K562 (cell line): ENCODE data around the gene ALAS2. TPM values are rescaled to one million over a fixed set of nuclear protein-coding genes. Genes with fewer than 3 reads are reported as not detected.

Source experiments
- ATAC-seq: fragments of 200-7000 bp; cut with Tn5 transposase; 3 replicates; pipeline ENCODE4 v1.9.1; 2020; ENCODE audit warnings: moderate library complexity
- BruUV-seq: library from RNA; stranded (reverse); fragments of 400-500 nt; replicated peaks from 2 replicates; lab custom pipeline; 2021; lab: Mats Ljungman, UMichigan
- CTCF ChIA-PET: fragments of 300-600 bp; formaldehyde crosslinking; extraction: SDS; loops from one replicate; lab custom pipeline; 2021; ENCODE audit warnings: low intra/inter-chr PET ratio; lab: Yijun Ruan, JAX
- POLR2A ChIA-PET: fragments of 300-600, 350-650 bp; sonication (Branson Sonifier 250); formaldehyde crosslinking; extraction: SDS; loops from one replicate; lab custom pipeline; 2021; ENCODE audit warnings: antibody characterized with exemption, inconsistent platforms; lab: Yijun Ruan, JAX
- DNase-seq, 4 experiments: peaks; one replicate each; pipeline versions ENCODE4 v3.0.0 to v3.0.0-alpha.2; 2011 to 2018; ENCODE audit warnings: low spot score in 3 of 4, mixed read lengths in 3 of 4; ENCODE audit errors: extremely low read depth in 1 of 4
- FAIRE-seq: peaks from 2 replicates; lab custom pipeline; 2011; peaks lifted over from hg19 to GRCh38; lab: Jason Lieb, UNC
- H2AFZ ChIP-seq: 2 replicates; pipeline ENCODE4 v1.6.0; 2011; ENCODE audit warnings: low read depth, low read length, control low read depth, inconsistent platforms
- H3K27ac ChIP-seq: fragments of 200-600 bp; 3 replicates; pipeline ENCODE4 v1.8.0; 2011; ENCODE audit warnings: low read depth, mild to moderate bottlenecking, control low read depth, inconsistent platforms, low read length, moderate library complexity, mixed read lengths; ENCODE audit errors: extremely low read depth
- H3K27me3 ChIP-seq, 2 experiments: fragments of 300-600 bp in 1 of 2; 2 replicates in 1 of 2; 3 replicates in 1 of 2; pipeline versions ENCODE4 v1.6.0 to v1.8.0; 2011; ENCODE audit warnings: inconsistent platforms in 2 of 2, low read length in 2 of 2, mild to moderate bottlenecking in 1 of 2, mixed read lengths in 1 of 2, moderate library complexity in 1 of 2; ENCODE audit not compliant: control insufficient read depth in 2 of 2, insufficient read depth in 2 of 2
- H3K36me3 ChIP-seq: fragments of 300-600 bp; 3 replicates; pipeline ENCODE4 v1.8.0; 2011; ENCODE audit warnings: mild to moderate bottlenecking, low read length, inconsistent platforms; ENCODE audit not compliant: control insufficient read depth, insufficient read depth
- H3K4me1 ChIP-seq, 2 experiments: fragments of 200-600 bp in 1 of 2; replicated peaks in 1 of 2; 2 replicates in 1 of 2; 3 replicates in 1 of 2; pipeline versions ENCODE4 v1.5.1 to v1.8.0; 2011; ENCODE audit warnings: inconsistent platforms in 2 of 2, low read length in 2 of 2, mild to moderate bottlenecking in 1 of 2, mixed read lengths in 1 of 2, moderate library complexity in 1 of 2; ENCODE audit not compliant: control insufficient read depth in 2 of 2, insufficient read depth in 2 of 2
- H3K4me2 ChIP-seq: 2 replicates; pipeline ENCODE4 v1.6.1; 2011; ENCODE audit warnings: low read length, control low read depth, inconsistent platforms, mixed read lengths; ENCODE audit not compliant: insufficient read depth
- H3K4me3 ChIP-seq: fragments of 200-600 bp; sonication (generic), shearing (Covaris generic); 2 replicates; pipeline ENCODE4 v1.5.1; 2016; ENCODE audit warnings: control low read depth, inconsistent platforms
- H3K79me2 ChIP-seq: fragments of 200-600 bp; 3 replicates; pipeline ENCODE4 v1.8.0; 2011; ENCODE audit warnings: low read length, inconsistent platforms; ENCODE audit not compliant: control insufficient read depth, insufficient read depth
- H3K9ac ChIP-seq, 2 experiments: 2 replicates each; pipeline versions ENCODE4 v1.6.0 to v1.6.1; 2011; ENCODE audit warnings: low read depth in 2 of 2, low read length in 2 of 2, control low read depth in 1 of 2, inconsistent platforms in 1 of 2, mild to moderate bottlenecking in 1 of 2, mixed read lengths in 1 of 2; ENCODE audit not compliant: insufficient read depth in 1 of 2
- H3K9me1 ChIP-seq: one replicate; pipeline ENCODE4 v1.6.0; 2011; ENCODE audit warnings: inconsistent platforms, mild to moderate bottlenecking, low read length, moderate library complexity; ENCODE audit not compliant: control insufficient read depth, insufficient read depth
- H3K9me3 ChIP-seq: replicated peaks from 2 replicates; pipeline ENCODE4 v1.5.1; 2011; ENCODE audit warnings: low read depth, low read length, inconsistent platforms; ENCODE audit not compliant: control insufficient read depth, insufficient read depth
- H4K20me1 ChIP-seq: replicated peaks from 2 replicates; pipeline ENCODE4 v1.6.1; 2011; ENCODE audit warnings: low read length, inconsistent platforms, mixed read lengths; ENCODE audit not compliant: control insufficient read depth, insufficient read depth
- CREB1 ChIP-seq, 2 experiments: sonication (generic) in 1 of 2; formaldehyde crosslinking in 1 of 2; IDR thresholded peaks; 2 replicates each; pipeline versions ENCODE4 v1.6.1 to v1.8.0; 2012 to 2022; ENCODE audit warnings: inconsistent platforms in 1 of 2, mild to moderate bottlenecking in 1 of 2, missing genetic modification reagents in 1 of 2, moderate library complexity in 1 of 2
- EGR1 ChIP-seq: fragments of 450-650 bp; conservative IDR thresholded peaks from 2 replicates; pipeline ENCODE4 v1.6.1; 2017; ENCODE audit warnings: mild to moderate bottlenecking
- ELF2 ChIP-seq: fragments of 250-450 bp; sonication (Bioruptor Pico); IDR thresholded peaks from 2 replicates; pipeline ENCODE4 v1.5.0; 2021; ENCODE audit warnings: mild to moderate bottlenecking
- GATAD2A ChIP-seq: fragments of 450-650 bp; IDR thresholded peaks from 2 replicates; pipeline ENCODE4 v1.6.1; 2017
- NFIX ChIP-seq: fragments of 250-450 bp; sonication (Bioruptor Pico); IDR thresholded peaks from 2 replicates; pipeline ENCODE4 v1.4.0; 2020; ENCODE audit warnings: low read depth, mild to moderate bottlenecking, moderate library complexity
- RNF2 ChIP-seq: sonication (generic); IDR thresholded peaks from 2 replicates; pipeline ENCODE4 v1.6.1; 2016
- SIN3B ChIP-seq: fragments of 450-650 bp; IDR thresholded peaks from 2 replicates; pipeline ENCODE4 v1.6.1; 2017; ENCODE audit warnings: low read depth, mild to moderate bottlenecking, moderate library complexity
- TCF3 ChIP-seq: sonication (generic); formaldehyde crosslinking; IDR thresholded peaks from 2 replicates; pipeline ENCODE4 v1.4.0; 2020; ENCODE audit warnings: mild to moderate bottlenecking, missing genetic modification reagents
- TEAD4 ChIP-seq, 2 experiments: sonication (generic) in 1 of 2; formaldehyde crosslinking in 1 of 2; IDR thresholded peaks; 2 replicates each; pipeline versions ENCODE4 v1.6.1 to v1.8.0; 2012 to 2022; ENCODE audit warnings: borderline replicate concordance in 1 of 2, inconsistent platforms in 1 of 2, low read length in 1 of 2, mild to moderate bottlenecking in 1 of 2, missing genetic modification reagents in 1 of 2
- ZBTB7A ChIP-seq: IDR thresholded peaks from 2 replicates; pipeline ENCODE4 v1.6.1; 2011; ENCODE audit warnings: low read depth, mild to moderate bottlenecking, low read length, moderate library complexity, borderline replicate concordance; ENCODE audit not compliant: control insufficient read depth
- ZFPM2 ChIP-seq: fragments of 250-450 bp; sonication (Bioruptor Pico); IDR thresholded peaks from 2 replicates; pipeline ENCODE4 v1.5.1; 2022; ENCODE audit warnings: mild to moderate bottlenecking
- ZNF24 ChIP-seq: fragments of 450-650 bp; IDR thresholded peaks from 2 replicates; pipeline ENCODE4 v1.6.1; 2016
- ZNF445 ChIP-seq: fragments of 250-450 bp; sonication (Bioruptor Pico); IDR thresholded peaks from 2 replicates; pipeline ENCODE4 v1.4.0; 2020; ENCODE audit warnings: low read depth, mild to moderate bottlenecking, moderate library complexity
- WGBS: fragments of 100-300 bp; shearing (Covaris generic); methylation state at CpG from one replicate; pipeline ENCODE4 v1.1.6; 2016; ENCODE audit warnings: low coverage, mixed read lengths; ENCODE audit not compliant: insufficient coverage; ENCODE audit errors: missing lambda C conversion rate; 5-methylcytosine and 5-hydroxymethylcytosine counted together
- in situ Hi-C: fragments of 300-500 bp; cut with MboI; formaldehyde crosslinking; loops from 4 replicates; pipeline ENCODE4 v1.15.0; 2018; ENCODE audit warnings: inconsistent platforms, mixed read lengths
- intact Hi-C: fragments of 100-400 bp; cut with micrococcal nuclease; formaldehyde crosslinking; loops from 2 replicates; pipeline ENCODE4 v1.14.2; 2022
- polyA plus RNA-seq, 8 experiments: library from polyadenylated mRNA; depleted of rRNA in 4 of 8; stranded (reverse) in 5 of 8; unstranded in 3 of 8; fragments of >200 nt; fragmentation: Nextera tagmentation in 2 of 8; fragmentation: Illumina TruSeq in 1 of 8; extraction: Ambion mirVana in 2 of 8; extraction: Trizol in 1 of 8; gene quantifications; 2 replicates each; pipeline versions ENCODE4 v1.2.1 to v1.2.3, GENCODE V29; 2011 to 2014; ENCODE audit warnings: inconsistent platforms in 1 of 8, missing spikeins in 1 of 8
- total RNA-seq, 7 experiments: library from RNA; depleted of rRNA in 6 of 7; stranded (reverse); fragments of >200 nt in 6 of 7; fragmentation: Illumina TruSeq in 2 of 7; extraction: Trizol in 2 of 7; gene quantifications; 2 replicates each; pipeline versions ENCODE4 v1.2.1 to v1.2.3, GENCODE V29; 2011 to 2021; ENCODE audit warnings: low replicate concordance in 1 of 7
- TF ChIP-seq, protein P1 (sequence below): fragments of 450-650 bp; formaldehyde crosslinking; IDR thresholded peaks from 2 replicates; pipeline ENCODE4 v1.4.0; 2020; ENCODE audit warnings: mild to moderate bottlenecking, moderate library complexity
- TF ChIP-seq, protein P2 (sequence below): fragments of 450-650 bp; IDR thresholded peaks from 2 replicates; pipeline ENCODE4 v1.6.1; 2016; ENCODE audit warnings: borderline replicate concordance
- TF ChIP-seq, protein P3 (sequence below): fragments of 450-650 bp; formaldehyde crosslinking; IDR thresholded peaks from 2 replicates; pipeline ENCODE4 v1.4.0; 2022; ENCODE audit warnings: missing genetic modification characterization
- TF ChIP-seq, protein P4 (sequence below), 2 experiments: fragments of 450-650 bp; conservative IDR thresholded peaks; 2 replicates each; pipeline ENCODE4 v1.6.1; 2017; ENCODE audit warnings: mild to moderate bottlenecking in 2 of 2, moderate library complexity in 2 of 2

Gene ALAS2
- total and polyA plus RNA-seq, 9 of the 15 experiments (the other 6 are each of a cell fraction or from before 2014, with no cell fraction given), result 14.6 to 101 (median 33.4) TPM

DNA sequence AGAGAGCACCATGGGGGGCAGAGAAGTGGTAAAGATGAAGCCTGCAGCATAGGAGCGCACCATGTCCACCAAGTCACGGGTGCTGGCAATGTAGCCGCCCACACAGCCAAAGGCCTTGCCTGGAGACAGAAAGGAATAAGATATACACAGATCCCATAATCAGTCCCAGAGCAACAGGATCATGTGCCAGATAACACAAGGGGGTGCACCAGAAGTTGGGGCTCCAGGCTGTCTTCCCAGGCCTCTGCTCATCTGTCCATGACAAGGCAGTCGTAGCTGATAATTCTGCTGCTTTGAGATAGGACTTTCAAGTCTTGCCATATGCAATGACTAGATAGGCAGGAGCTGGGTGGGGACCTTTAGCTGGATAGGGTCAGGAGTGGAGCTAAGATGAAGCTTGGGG, 15.9 kb downstream of the ALAS2 start:
- Histone ChIP-seq H3K36me3 (peaks cover 2% of the 10 kb centered on the region; the same call in 1 of the 3 replicates), H3K9me1 (no peaks in the 10 kb centered on the region), H3K79me2 (no peaks in the 10 kb centered on the region), H3K9ac (peak overlapping the region in 1 of 2 experiments; percentile 42; a peak in 1 of 4 replicates), H4K20me1 (0 out of 2 replicates have a peak, but pooled peaks cover 2% of the 10 kb centered on the region), H3K9me3 (no peaks in the 10 kb centered on the region), H3K4me1 (peaks cover 11 to 17% of the 10 kb centered on the region in 2 experiments), H3K4me2 (peak overlapping the region; percentile 50), H3K27me3 (no peaks in the 10 kb centered on the region), H2AFZ (no peak overlapping the region), H3K27ac (peak overlapping the region; percentile 67; the same call in 2 of the 3 replicates), H3K4me3 (no peak overlapping the region)
- in situ Hi-C loops (no loop called here), intact Hi-C loops (loop anchor here (1.0 kb wide), 1 partner anchor 13 kb away; no protein-coding TSS in a partner anchor)
- POLR2A ChIA-PET, result interaction anchor here (0.6 to 2.4 kb wide), 7 partner anchors 9 to 1133 kb away, joined by 3 to 18 read pairs (median 4); partner anchors contain the start of gene APEX2
- 0% methylated on average over 1 of the region's 4 CpGs for WGBS
- BruUV-seq, result no TSS peak
- FAIRE-seq (peak; percentile 99), DNase-seq (peak; percentile 87 to 91 (median 89)), ATAC-seq (peak; percentile 92)
- CTCF ChIA-PET, result no interaction called here
- peak; percentile 91 for TF ChIP-seq RNF2
- TF ChIP-seq, protein P1, sequence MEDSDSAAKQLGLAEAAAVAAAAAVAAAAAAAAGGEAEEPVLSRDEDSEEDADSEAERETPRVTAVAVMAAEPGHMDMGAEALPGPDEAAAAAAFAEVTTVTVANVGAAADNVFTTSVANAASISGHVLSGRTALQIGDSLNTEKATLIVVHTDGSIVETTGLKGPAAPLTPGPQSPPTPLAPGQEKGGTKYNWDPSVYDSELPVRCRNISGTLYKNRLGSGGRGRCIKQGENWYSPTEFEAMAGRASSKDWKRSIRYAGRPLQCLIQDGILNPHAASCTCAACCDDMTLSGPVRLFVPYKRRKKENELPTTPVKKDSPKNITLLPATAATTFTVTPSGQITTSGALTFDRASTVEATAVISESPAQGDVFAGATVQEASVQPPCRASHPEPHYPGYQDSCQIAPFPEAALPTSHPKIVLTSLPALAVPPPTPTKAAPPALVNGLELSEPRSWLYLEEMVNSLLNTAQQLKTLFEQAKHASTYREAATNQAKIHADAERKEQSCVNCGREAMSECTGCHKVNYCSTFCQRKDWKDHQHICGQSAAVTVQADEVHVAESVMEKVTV (CRISPR knock-in tag), result no peak
- TF ChIP-seq TEAD4 (IDR thresholded peaks at IDR 0.05; ENCODE audit: low read length), result peak; percentile 99
- no peak for TF ChIP-seq TEAD4 (CRISPR knock-in tag; IDR thresholded peaks at IDR 0.05; ENCODE audit: borderline replicate concordance)
- no peak for TF ChIP-seq ZBTB7A
- peak; percentile 97 for TF ChIP-seq TCF3 (CRISPR knock-in tag)
- no peak for TF ChIP-seq ZNF24
- no peak for TF ChIP-seq SIN3B
- TF ChIP-seq ELF2 (CRISPR knock-in tag), result no peak
- TF ChIP-seq, protein P2, sequence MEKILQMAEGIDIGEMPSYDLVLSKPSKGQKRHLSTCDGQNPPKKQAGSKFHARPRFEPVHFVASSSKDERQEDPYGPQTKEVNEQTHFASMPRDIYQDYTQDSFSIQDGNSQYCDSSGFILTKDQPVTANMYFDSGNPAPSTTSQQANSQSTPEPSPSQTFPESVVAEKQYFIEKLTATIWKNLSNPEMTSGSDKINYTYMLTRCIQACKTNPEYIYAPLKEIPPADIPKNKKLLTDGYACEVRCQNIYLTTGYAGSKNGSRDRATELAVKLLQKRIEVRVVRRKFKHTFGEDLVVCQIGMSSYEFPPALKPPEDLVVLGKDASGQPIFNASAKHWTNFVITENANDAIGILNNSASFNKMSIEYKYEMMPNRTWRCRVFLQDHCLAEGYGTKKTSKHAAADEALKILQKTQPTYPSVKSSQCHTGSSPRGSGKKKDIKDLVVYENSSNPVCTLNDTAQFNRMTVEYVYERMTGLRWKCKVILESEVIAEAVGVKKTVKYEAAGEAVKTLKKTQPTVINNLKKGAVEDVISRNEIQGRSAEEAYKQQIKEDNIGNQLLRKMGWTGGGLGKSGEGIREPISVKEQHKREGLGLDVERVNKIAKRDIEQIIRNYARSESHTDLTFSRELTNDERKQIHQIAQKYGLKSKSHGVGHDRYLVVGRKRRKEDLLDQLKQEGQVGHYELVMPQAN, result no peak
- no peak for TF ChIP-seq NFIX
- TF ChIP-seq GATAD2A, result peak; percentile 87; the same call in 1 of the 2 replicates
- TF ChIP-seq, protein P3, sequence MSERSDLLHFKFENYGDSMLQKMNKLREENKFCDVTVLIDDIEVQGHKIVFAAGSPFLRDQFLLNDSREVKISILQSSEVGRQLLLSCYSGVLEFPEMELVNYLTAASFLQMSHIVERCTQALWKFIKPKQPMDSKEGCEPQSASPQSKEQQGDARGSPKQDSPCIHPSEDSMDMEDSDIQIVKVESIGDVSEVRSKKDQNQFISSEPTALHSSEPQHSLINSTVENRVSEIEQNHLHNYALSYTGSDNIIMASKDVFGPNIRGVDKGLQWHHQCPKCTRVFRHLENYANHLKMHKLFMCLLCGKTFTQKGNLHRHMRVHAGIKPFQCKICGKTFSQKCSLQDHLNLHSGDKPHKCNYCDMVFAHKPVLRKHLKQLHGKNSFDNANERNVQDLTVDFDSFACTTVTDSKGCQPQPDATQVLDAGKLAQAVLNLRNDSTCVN (CRISPR knock-in tag), result no peak
- TF ChIP-seq, protein P4, sequence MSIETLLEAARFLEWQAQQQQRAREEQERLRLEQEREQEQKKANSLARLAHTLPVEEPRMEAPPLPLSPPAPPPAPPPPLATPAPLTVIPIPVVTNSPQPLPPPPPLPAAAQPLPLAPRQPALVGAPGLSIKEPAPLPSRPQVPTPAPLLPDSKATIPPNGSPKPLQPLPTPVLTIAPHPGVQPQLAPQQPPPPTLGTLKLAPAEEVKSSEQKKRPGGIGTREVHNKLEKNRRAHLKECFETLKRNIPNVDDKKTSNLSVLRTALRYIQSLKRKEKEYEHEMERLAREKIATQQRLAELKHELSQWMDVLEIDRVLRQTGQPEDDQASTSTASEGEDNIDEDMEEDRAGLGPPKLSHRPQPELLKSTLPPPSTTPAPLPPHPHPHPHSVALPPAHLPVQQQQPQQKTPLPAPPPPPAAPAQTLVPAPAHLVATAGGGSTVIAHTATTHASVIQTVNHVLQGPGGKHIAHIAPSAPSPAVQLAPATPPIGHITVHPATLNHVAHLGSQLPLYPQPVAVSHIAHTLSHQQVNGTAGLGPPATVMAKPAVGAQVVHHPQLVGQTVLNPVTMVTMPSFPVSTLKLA (conservative IDR thresholded peaks at IDR 0.05), result peak in 1 of 2 experiments; percentile 57; a peak in 2 of 4 replicates
- TF ChIP-seq ZFPM2 (CRISPR knock-in tag), result no peak
- peak; percentile 53; the same call in 1 of the 2 replicates for TF ChIP-seq CREB1 (IDR thresholded peaks at IDR 0.05)
- no peak for TF ChIP-seq CREB1 (CRISPR knock-in tag; IDR thresholded peaks at IDR 0.05)
- TF ChIP-seq EGR1, result peak; percentile 82
- no peak for TF ChIP-seq ZNF445 (CRISPR knock-in tag)
